ENCODE data around the gene CTSA.

CTSA gene

DNA sequence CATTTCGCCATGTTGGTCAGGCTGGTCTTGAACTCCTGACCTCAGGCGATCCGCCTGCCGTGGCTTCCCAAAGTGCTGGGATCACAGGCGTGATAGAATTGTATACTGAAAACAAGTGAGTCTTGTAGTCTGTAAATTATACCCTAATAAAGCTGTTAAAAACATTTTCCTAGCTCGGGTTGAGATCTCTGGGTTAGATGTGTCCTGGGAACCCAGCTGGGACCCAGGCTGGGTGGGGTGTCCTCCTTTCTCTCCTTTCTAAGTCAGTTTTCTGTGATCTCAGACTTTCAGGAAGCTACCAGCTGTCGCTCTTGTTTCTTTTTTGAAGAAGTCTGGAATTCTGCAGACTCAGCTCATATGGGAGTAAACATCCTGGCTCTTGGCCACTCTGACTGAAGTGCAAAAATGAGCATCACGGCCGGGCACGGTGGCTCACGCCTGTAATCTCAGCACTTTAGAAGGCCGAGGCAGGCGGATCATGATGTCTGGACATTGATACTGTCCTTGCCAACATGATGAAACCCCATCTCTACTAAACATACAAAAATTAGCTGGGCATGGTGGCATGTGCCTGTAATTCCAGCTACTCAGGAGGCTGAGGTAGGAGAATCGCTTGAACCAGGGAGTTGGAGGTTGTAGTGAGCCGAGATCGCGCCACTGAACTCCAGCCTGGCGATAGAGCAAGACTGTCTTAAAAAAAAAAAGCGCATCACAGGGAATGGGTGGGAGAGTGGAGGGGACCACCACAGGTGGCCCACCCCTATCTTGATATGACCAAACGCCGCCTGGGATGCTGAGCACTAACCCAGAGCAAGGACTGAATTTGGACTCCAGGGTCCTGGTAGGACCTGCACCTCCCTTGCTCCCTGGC is 33.5 kb downstream of the CTSA start:
- TF ChIP-seq TAF1 (IDR thresholded peaks at IDR 0.05; ENCODE audit: borderline replicate concordance, insufficient read depth, low read length) (no peak), FOXP2 (optimal IDR thresholded peaks at IDR 0.05; ENCODE audit: borderline replicate concordance, extremely low read depth, extremely low read length, insufficient read depth) (peak; percentile 29)
- TF ChIP-seq, protein P1, sequence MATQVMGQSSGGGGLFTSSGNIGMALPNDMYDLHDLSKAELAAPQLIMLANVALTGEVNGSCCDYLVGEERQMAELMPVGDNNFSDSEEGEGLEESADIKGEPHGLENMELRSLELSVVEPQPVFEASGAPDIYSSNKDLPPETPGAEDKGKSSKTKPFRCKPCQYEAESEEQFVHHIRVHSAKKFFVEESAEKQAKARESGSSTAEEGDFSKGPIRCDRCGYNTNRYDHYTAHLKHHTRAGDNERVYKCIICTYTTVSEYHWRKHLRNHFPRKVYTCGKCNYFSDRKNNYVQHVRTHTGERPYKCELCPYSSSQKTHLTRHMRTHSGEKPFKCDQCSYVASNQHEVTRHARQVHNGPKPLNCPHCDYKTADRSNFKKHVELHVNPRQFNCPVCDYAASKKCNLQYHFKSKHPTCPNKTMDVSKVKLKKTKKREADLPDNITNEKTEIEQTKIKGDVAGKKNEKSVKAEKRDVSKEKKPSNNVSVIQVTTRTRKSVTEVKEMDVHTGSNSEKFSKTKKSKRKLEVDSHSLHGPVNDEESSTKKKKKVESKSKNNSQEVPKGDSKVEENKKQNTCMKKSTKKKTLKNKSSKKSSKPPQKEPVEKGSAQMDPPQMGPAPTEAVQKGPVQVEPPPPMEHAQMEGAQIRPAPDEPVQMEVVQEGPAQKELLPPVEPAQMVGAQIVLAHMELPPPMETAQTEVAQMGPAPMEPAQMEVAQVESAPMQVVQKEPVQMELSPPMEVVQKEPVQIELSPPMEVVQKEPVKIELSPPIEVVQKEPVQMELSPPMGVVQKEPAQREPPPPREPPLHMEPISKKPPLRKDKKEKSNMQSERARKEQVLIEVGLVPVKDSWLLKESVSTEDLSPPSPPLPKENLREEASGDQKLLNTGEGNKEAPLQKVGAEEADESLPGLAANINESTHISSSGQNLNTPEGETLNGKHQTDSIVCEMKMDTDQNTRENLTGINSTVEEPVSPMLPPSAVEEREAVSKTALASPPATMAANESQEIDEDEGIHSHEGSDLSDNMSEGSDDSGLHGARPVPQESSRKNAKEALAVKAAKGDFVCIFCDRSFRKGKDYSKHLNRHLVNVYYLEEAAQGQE (IDR thresholded peaks at IDR 0.05; ENCODE audit: insufficient read depth in 1 of 2, low read depth in 2 of 2, low read length in 2 of 2): no peak

DNA sequence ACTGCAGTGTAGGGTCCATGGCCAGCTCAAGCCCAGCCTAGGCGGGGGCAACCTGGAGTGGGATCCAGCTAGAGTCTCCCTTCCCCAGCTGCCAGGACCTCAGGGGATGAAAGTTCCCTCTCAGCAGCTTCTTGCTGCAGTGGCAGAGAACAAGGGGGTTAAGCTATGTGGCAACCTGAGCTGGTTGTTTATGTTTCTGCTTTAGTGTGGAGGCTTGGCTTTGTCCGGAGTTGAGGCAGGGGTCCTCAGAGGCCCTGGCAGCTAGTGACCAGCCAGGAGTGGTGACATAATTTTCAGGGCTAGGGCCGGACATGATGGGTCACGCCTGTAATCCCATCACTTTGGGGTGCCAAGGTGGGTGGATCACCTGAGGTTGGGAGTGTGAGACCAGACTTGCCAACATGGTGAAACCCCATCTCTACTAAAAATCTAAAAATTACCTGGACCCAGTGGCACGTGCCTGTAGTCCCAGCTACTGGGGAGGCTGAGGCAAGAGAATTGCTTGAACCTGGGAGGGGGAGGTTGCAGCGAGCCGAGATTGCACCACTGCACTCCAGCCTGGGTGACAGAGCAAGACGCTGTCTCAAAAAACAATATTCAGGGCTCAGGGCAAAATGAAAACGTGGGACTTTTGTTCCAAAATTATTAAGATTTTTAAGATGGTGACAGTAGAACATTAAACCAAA is 34.8 kb downstream of the CTSA start:
- TF ChIP-seq TAF1 (IDR thresholded peaks at IDR 0.05; ENCODE audit: borderline replicate concordance, insufficient read depth, low read length) (no peak), SIN3A (IDR thresholded peaks at IDR 0.05; ENCODE audit: borderline replicate concordance, insufficient read depth, low read length) (no peak)
- TF ChIP-seq, protein P1 (IDR thresholded peaks at IDR 0.05; ENCODE audit: insufficient read depth in 1 of 2, low read depth in 2 of 2, low read length in 2 of 2): no peak

DNA sequence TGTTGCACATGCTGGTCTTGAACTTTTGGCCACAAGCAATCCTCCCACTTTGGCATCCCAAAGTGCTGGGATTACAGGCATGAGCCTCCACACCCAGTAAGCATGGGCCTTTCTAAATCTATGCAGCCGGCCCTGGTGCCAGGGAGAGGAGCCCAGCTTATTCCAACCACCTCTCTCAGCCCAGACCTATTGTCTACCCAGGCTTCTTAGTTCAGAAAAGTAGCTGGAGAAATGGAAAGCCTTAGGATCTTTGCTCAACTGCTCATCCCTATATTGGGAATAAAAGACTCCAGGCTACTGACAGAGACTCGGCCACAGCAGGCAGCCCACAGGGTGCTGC is 35.6 kb downstream of the CTSA start:
- no peak for TF ChIP-seq POLR2AphosphoS5 (IDR thresholded peaks at IDR 0.05; ENCODE audit: low read depth, low read length)

DNA sequence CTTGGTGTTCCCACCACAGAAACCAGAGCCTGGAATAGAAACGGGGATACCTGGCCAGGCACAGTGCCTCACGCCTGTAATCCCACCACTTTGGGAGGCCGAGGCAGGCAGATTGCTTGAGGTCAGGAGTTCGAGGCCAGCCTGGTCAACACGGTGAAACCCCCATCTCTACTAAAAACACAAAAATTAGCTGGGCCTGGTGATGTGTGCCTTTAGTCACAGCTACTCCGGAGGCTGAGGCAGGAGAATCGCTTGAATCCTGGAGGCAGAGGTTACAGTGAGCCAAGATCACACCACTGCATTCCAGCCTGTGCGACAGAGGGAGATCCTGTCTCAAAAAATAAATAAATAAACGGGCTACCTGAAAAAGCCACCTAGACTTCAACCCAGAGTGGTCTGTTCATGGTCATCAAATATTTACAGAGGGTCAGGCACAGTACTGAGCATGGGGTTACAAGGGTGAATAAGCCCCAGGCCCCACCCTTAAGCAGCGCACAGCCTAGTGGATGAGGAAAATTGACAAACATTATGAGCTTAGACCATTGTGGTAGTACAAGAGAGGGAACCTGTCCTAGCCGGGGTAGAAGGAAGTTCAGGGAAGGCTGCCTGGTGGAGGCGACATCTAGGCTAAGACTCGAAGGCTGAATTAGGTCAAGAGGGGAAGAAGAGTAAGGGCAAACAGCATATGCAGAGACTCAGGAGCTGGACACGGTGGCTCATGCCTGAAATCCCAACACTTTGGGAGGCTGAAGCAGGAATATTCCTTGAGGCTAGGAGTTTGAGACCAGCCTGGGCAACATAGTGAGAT is 36.1 kb downstream of the CTSA start:
- TF ChIP-seq FOXP2 (optimal IDR thresholded peaks at IDR 0.05; ENCODE audit: borderline replicate concordance, extremely low read depth, extremely low read length, insufficient read depth) (no peak), TAF1 (IDR thresholded peaks at IDR 0.05; ENCODE audit: borderline replicate concordance, insufficient read depth, low read length) (no peak), POLR2AphosphoS5 (IDR thresholded peaks at IDR 0.05; ENCODE audit: low read depth, low read length) (0 out of 2 replicates have a peak, but pooled peaks have one; percentile 23)

DNA sequence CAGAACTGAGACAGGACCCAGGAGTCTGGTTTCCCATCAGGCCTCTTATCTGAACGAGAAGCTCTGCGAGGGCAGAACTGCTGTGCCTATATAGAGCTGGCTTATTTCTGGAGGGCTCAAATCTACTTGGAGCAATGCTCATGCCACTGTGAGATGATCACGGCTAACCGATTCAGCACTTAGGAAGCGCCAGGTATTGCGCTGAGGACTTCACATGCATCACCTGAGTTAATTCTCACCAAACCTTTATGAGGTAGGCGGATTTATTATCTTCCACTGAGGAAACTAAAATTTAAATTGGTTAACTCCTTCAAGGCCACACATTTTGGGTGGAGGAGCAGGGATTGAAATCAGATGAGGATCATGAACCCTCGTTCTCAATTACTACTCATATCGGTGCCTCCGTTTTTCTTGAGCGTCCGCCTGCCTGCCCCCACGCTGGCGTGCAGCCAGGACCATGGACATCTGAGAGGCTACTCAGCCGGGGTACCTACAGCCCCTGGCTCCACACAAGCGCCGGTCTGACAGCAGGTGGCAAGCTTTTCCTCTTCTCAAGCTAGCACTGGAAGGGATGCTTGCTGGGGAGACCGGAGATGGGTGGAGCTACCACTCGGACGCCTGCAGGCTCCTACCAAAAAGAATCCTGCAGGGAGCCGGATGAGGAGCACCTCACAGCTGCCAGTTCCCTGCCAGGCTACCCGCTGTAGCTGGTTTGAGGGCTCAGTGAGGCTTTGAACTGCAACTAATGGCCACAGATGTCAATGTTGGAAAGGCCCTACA is 42.3 kb downstream of the CTSA start:
- TF ChIP-seq FOXP2 (optimal IDR thresholded peaks at IDR 0.05; ENCODE audit: borderline replicate concordance, extremely low read depth, extremely low read length, insufficient read depth) (no peak), SIN3A (IDR thresholded peaks at IDR 0.05; ENCODE audit: borderline replicate concordance, insufficient read depth, low read length) (peak; percentile 19; the same call in 1 of the 2 replicates), POLR2AphosphoS5 (IDR thresholded peaks at IDR 0.05; ENCODE audit: low read depth, low read length) (no peak; the same call in 1 of the 2 replicates), TAF1 (IDR thresholded peaks at IDR 0.05; ENCODE audit: borderline replicate concordance, insufficient read depth, low read length) (peak; percentile 37; the same call in 1 of the 2 replicates)
- TF ChIP-seq, protein P1 (IDR thresholded peaks at IDR 0.05; ENCODE audit: insufficient read depth in 1 of 2, low read depth in 2 of 2, low read length in 2 of 2): 0 out of 4 replicates have a peak, but pooled peaks of 1 of the 2 experiments have one; percentile 21

Data from PFSK-1 (cell line).